HG02798 (cell line): Measurements from ENCODE around the gene FAM83F.
"Not testable (repeated sequence)": the region's sequence is repeated elsewhere in the genome, so short reads cannot be mapped to it uniquely, and the experiment has no call there.

Experiments
- ATAC-seq: cut with Tn5 transposase; IDR thresholded peaks from one replicate; pipeline ENCODE4 v1.9.1; 2021; ENCODE audit warnings: mild to moderate bottlenecking; ENCODE audit not compliant: unreplicated experiment, poor library complexity

FAM83F gene

GRCh38 chr22:39992088-39992826 is 2.5 kb upstream of the FAM83F start:
- no peak for ATAC-seq

GRCh38 chr22:39992894-39993293 is 1.9 kb upstream of the FAM83F start:
- ATAC-seq: not testable (repeated sequence)

GRCh38 chr22:39994041-39994565 is 651 bp upstream of the FAM83F start:
- ATAC-seq: no peak

GRCh38 chr22:39995393-39996252 is 869 bp downstream of the FAM83F start:
- ATAC-seq: no peak

DNA sequence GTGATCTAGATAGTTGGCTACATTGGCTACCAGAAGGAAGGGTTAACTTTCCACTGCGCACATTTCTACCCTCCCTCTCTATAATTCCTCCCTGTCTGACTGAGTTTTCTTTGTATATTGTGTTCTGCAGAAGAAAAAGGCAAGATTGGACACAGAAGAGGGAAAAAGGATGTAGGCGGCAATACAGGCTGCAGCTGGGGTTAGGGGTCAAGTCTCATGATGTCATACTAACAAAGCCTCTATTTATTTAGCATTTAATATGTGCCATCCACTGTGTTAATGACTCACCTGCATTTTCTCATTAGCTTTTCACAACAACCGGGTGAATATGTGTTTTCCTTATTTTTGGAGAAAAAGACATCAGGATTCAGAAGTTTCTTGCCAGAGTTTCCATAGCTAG is 2.0 kb downstream of the FAM83F start:
- ATAC-seq: no peak

- ATAC-seq: no peak
Observed at GRCh38 chr22:39997421-39997820, 2.7 kb downstream of the FAM83F start.

- ATAC-seq: no peak
Observed at GRCh38 chr22:39997939-39998726, 3.4 kb downstream of the FAM83F start.

DNA sequence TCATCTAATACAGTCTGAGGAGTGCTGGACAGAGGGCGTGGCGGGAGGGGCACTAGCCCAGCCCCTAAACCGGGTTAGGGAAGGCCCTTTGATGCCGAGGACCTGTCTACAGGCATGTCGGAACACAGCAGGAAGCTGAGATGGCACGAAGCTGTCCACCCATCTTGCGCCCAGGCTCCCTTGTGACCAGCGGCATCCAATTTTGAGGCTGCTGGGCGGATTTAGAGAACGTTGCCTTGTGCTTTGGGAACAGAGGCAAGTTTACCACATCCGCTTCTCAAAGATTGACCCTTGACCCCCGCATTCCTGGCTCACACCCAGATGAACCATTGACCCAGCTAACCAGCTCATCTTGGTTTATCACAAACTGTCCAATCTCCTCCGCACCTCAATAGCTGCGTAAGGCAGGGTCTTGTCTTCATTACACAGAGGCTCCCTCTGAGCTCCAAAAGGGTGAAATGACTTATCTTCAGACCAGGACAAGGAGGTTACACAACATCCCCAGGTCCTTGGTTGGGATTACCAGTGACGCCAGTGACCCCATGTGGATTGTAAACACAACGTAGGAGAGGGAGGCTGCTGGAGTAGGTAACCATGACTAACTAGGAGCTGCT is 4.5 kb downstream of the FAM83F start:
- no peak for ATAC-seq

- ATAC-seq: no peak
Observed at GRCh38 chr22:40000171-40000570, 5.4 kb downstream of the FAM83F start.

DNA sequence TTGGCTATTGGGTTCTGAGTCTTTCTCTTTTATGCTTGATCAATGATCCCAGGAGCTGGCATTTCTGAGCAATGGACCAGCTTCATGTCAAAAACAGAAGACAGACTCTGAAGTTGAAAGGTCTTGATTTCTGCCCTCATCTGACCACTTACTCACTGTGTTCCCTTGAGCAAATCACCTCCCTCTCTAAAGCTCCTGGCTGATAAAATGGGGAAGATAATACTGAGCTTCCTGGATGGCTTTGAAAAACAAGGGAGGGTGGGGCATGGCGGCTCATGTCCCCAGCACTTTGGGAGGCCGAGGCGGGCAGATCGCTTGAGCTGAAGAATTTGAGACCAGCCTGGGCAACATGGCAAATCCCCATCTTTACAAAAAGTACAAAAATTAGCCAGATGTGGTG is 6.4 kb downstream of the FAM83F start:
- no peak for ATAC-seq

DNA sequence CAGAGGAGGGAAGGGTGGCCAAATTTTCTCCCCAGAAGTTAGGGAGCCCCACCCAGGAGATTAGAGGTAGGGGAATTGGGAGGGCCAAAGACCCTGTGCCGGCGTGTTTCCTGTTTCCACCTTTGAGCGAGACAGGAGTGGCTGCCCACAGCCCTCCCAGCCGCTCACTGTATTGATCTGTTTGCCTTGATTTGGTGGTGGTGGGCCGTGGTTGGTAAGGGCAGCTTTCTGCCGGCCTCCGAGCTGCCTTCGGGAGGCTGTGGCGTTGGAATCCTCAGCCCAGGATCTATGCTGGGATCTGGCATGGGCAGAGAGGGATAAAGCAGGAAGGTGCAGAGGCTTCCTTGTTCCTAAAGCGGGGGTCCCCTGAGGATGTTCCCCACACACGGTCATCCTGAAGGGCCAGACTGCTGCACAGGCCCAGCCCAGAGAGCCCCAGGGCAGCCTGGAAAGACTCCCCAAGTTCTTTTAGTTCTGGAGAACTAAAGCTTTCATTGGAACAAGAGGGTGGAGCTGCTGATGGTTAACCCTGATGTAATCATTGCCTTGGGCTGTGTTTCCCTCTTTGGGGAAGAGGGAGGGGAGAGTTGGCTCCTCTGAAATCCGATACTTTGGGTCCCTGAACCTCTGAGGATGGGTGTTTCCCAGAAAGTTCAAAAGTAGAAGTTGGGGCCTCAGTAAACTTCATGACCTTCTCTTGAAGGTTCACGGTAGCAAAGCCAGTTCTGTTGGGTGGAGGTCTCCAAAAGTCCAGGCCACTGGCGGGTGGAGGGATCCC is 7.2 kb downstream of the FAM83F start:
- no peak for ATAC-seq

GRCh38 chr22:40002935-40003715 is 8.4 kb downstream of the FAM83F start:
- no peak for ATAC-seq

- no peak for ATAC-seq
Observed at GRCh38 chr22:40004836-40005235, 10.1 kb downstream of the FAM83F start.

DNA sequence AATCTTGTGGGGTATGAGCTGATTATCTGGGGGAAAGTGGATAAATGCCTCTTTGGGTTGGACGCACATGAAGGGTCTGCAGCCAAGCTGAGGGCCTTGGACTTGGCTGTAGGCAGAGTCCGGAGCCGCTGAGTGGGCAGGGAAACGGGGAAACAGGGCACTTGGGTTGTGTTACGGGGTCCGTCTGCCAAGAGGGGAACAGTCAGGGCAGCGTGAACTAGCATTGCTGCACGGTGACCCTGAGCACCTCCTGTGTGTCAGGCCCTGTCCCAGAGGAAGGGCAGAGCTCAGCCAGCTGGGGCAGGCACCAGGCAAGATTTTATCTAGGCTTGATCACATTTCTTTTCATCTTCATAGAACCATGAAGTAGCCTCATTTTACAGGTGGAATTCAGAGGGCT is 11.9 kb downstream of the FAM83F start:
- no peak for ATAC-seq

- no peak for ATAC-seq
Observed at GRCh38 chr22:40007853-40008710, 13.3 kb downstream of the FAM83F start.

DNA sequence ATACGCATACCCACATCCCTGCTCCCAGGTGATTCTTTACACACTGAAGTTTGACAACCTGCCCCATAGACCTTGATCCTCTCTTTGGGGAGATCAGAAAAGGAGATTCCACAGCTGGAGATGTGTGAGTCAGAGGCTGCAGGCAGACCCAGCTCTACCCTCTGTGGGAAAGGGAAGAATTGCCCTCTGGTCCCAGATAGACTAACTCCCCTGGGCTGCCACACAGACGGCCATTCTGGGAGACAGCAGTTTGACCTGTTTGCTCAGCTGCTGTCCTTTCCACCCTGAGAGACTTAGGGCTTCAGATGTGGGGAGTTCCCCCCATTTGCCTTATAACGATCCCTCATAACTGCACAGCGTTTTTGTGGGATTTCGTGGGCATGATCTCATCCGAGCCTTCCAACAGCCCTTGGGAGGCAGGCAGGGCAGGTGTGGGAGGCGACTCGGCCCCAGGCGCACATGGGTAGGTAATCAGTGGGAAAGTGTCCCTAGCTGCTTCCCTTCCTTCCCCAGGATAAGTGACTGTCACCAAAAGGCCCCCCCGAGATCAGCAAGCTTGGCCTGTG is 14.1 kb downstream of the FAM83F start:
- ATAC-seq: no peak

DNA sequence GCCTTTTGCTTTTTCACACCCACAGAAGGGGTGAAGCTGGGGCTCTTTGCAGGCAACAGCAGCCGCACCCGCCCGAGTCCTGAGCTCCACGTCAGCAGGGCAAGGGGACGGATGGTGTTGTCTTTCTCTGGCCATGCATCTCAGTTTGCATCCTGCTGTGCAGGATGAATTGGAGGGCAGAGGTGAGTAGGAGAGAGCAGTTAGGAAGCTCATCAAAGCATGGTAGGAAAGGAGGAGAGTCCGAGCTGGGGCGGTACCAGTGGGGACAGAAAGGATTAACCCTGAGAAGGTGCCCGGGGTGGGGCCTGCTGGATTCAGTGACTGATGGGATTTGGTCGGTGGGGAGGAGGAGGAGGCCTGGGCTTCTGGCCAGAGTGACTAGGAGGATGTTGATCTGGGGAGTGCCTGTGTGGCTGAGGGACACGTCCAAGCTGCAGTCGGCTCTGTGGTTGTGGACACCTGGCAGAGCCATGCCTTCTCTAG is 14.6 kb downstream of the FAM83F start:
- ATAC-seq: no peak
